Measurements from ENCODE around the gene IRAK1BP1.
"Not testable (repeated sequence)": the region's sequence is repeated elsewhere in the genome, so short reads cannot be mapped to it uniquely, and the experiment has no call there.

The IRAK1BP1 gene

GRCh38 chr6:78889901-78890300 is 22.6 kb downstream of the IRAK1BP1 start:
- DNase-seq (ENCODE audit: low read depth), result not testable (repeated sequence)

DNA sequence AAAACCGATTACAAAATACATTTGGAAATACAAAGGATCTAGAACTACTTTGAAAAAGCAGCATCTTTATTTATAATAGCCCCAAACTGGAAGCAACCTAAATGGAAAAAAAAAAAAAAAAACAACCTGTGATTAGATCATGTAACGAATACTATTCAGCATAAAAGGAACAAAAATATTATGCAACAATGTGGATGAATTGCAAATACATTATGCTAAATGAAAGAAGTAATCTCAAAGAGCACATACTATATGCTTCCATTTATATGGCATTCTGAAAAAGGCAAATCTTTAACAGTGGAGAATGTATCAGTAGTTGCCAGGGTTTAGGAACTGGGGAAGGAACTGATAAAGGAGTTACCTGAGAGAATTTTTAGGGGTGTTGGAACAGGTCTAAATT is 28.9 kb downstream of the IRAK1BP1 start:
- no peak for DNase-seq (ENCODE audit: low read depth)

DNA sequence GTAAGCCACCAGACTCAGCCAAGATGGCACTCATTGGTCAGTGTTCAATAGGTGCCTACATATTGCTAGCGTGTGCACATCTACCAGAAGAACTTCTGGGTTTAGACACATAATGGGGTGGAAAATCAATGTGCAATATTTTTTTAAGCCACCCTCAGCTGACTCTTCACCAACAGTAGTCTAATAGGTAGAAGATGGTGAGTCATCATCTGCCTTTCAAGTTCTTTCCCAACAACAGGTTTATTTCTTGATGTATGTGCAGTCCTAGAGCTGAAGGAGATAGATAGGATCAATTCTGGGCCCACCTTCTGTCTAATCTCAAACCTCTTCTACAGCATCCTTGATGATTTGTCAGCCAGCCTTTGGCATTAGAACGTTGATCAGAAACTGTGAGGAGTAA is 41.3 kb downstream of the IRAK1BP1 start:
- no peak for DNase-seq (ENCODE audit: low read depth)

GRCh38 chr6:78909391-78909790 is 42.0 kb downstream of the IRAK1BP1 start:
- peak; percentile 68 for DNase-seq (ENCODE audit: low read depth)

GRCh38 chr6:78910010-78910409 is 42.7 kb downstream of the IRAK1BP1 start:
- DNase-seq (ENCODE audit: low read depth), result no peak

DNA sequence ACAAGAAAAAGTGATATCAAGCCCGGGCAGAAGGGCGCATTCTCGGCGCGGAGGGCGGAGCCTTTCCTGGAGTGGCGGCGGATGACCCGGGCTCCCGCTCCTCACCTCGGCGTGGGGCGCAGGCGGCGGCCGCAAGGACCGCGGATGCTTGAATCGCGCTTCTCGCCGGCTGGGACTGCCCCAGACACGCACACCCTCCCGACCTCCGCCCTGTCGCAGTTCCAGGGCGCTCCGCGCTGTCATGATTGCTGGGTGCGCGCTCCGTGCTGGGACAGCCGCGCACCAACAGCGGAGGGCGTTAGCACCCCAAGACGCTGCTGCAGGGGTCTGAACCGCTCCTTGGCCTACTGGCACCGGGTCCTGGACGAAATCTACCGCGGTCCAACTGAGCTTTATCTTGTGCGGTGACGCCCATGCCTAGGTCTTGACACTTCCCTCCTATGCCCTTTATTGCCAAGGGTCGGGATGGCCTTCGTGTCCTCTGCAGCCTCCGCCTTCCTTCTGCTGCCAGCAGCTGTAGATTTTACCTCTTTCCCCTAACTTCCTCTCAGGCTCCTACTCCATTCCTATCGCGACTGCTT is 43.3 kb downstream of the IRAK1BP1 start:
- no peak for DNase-seq (ENCODE audit: low read depth)

DNA sequence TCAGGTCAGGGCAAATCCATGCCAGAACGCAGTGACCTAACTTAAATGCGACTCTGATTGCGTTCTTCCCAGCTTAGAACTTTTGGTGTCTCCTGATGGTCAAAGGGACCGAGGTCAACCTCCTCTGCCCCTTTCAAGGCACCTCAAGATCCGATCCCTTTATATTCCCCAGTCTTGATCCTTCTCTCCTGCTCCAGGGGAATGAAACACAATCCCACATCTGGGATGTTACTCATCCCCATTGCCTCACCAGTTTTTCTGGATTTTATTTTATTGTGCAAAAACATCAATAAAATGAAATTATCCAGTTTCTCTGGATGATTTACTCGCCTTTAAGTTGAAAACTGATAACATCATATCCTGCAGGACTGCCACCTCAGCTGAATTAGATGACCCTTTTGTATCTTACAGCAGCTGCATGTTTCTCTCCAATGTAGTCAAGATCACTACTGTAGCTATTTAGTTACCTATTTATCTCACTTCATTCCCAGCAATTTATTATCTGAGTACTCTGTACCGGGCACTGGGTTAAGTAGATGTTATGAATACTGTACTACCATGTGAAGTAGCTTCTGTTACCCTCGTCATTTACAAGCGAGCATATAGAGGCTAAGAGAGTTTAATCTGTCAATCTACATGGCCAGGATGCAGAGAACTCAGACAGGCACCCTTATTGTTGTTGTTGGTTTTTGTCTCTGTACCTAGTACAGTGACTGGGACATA is 44.0 kb downstream of the IRAK1BP1 start:
- no peak for DNase-seq (ENCODE audit: low read depth)

DNA sequence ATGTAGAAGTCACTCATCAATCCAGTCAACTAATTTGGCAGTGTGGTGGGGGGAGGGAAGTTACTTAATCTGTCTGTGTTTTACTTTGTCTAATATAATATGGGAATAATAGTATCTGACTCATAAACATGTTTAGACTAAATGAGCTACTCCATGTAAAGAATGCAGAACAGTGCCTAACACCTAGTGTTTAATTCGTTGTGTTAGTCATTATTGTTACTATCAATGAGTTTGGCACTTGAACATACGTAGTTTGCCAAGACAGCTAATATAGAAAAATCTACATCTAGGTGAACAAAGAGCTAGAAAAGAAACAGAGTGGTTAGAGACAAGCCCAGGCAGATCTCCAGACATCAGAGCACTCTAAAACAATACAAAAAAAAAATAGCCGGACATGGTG is 49.1 kb downstream of the IRAK1BP1 start:
- no peak for DNase-seq (ENCODE audit: low read depth)

DNA sequence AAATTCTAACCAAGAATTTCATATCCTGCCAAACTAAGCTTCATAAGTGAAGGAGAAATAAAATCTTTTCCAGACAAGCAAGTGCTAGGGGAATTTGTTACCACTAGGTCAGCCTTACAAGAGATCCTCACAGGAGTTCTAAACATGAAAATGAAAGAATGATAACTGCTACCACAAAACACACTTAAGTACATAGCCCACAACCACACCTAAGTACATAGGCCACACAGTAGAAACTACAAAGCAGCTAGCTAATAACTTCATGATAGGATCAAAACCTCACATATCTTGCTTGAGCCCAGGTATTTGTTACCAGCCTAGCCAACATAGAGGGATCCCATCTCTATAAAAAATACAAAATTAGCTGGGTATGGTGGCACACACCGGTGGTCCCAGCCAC is 50.4 kb downstream of the IRAK1BP1 start:
- DNase-seq (ENCODE audit: low read depth), result no peak

- DNase-seq (ENCODE audit: low read depth), result not testable (repeated sequence)
Measured at GRCh38 chr6:78921168-78921567, 53.8 kb downstream of the IRAK1BP1 start.

DNA sequence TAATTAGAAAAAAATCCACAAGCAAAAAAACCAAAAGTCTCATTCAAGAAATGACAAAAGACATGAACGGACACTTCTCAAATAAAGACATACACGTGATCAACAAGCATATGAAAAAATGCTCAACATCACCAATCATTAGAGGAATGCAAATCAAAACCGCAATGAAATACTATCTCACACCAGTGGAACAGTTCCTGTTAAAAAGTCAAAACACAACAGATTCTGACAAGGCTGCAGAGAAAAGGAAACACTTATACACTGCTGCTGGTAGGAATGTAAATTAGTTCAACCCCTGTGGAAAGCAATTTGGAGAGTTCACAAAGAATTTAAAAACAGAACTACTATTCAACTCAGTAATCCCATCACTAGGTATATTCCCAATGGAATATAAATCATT is 58.0 kb downstream of the IRAK1BP1 start:
- DNase-seq (ENCODE audit: low read depth), result no peak

- no peak for DNase-seq (ENCODE audit: low read depth)
Measured at GRCh38 chr6:78935553-78935952, 68.2 kb downstream of the IRAK1BP1 start.

GRCh38 chr6:78936515-78936914 is 69.2 kb downstream of the IRAK1BP1 start:
- DNase-seq (ENCODE audit: low read depth), result no peak

GRCh38 chr6:78942446-78942845 is 75.1 kb downstream of the IRAK1BP1 start:
- DNase-seq (ENCODE audit: low read depth), result no peak

- DNase-seq (ENCODE audit: low read depth), result no peak
Measured at GRCh38 chr6:78947529-78947928, 80.2 kb downstream of the IRAK1BP1 start.

GRCh38 chr6:78947962-78948361 is 80.6 kb downstream of the IRAK1BP1 start:
- peak; percentile 8 for DNase-seq (ENCODE audit: low read depth)

DNA sequence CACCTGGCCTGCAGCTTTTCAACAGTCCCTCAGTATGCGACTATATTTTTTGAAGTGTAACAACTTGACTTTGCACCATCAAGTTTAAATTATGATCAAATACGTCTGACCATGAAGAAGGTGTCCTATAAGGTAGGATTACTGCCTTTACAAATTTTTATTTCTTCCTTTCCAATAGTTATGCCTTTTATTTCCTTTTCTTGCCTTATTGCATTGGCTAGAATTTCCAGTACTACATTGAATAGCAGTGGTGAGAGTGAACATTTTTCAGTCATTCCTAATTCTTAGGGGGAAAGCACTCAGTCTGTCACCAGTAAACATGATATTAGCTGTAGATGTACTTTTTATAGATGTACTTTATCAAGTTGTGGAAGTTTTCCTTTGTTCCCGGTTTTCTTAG is 81.4 kb downstream of the IRAK1BP1 start:
- DNase-seq (ENCODE audit: low read depth), result no peak

DNA sequence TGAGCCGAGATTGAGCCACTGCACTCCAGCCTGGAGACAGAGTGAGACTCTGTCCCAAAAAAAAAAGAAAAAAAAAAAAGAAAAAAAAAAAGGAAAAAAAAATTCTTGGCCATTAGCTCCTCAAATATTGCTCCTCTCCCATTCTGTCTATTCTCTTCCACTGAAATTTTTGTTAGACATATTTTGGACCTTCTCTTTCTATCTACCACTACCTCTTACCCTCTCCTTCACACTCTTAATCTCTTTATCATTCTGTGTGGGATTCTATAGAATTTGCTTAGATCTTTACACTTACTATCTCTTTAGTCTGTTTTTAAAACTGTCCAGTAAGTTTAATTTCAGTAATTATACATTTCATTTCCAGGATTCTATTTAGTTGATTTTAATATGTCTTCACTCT is 85.0 kb downstream of the IRAK1BP1 start:
- no peak for DNase-seq (ENCODE audit: low read depth)

All from fibroblast of the conjunctiva (primary cell).